HepG2 (cell line): ENCODE measurements around the gene ARHGAP15. TPM values are rescaled to one million over a fixed set of nuclear protein-coding genes. Genes with fewer than 3 reads are reported as not detected.

Source experiments
- ATAC-seq: fragments of 200-7000 bp; cut with Tn5 transposase; 3 replicates; pipeline ENCODE4 v1.9.1; 2020; ENCODE audit warnings: mild to moderate bottlenecking, moderate library complexity
- BruUV-seq: library from RNA; stranded (reverse); fragments of 400-500 nt; replicated peaks from 2 replicates; lab custom pipeline; 2021; lab: Mats Ljungman, UMichigan
- CTCF ChIA-PET: fragments of 300-600 bp; formaldehyde crosslinking; extraction: SDS; loops from one replicate; lab custom pipeline; 2021; ENCODE audit warnings: low total read pairs, inconsistent platforms, low intra/inter-chr PET ratio; lab: Yijun Ruan, JAX
- POLR2A ChIA-PET: fragments of 350-600 bp; sonication (Branson Sonifier 250); formaldehyde crosslinking; loops from one replicate; lab custom pipeline; 2020; ENCODE audit warnings: antibody characterized with exemption, inconsistent platforms; lab: Yijun Ruan, JAX
- DNase-seq: peaks from one replicate; pipeline ENCODE4 v3.0.0-alpha.2; 2015; ENCODE audit warnings: low spot score
- FAIRE-seq: peaks from 3 replicates; lab custom pipeline; 2011; peaks lifted over from hg19 to GRCh38; lab: Jason Lieb, UNC
- H2AFZ ChIP-seq: one replicate; pipeline ENCODE4 v1.6.1; 2011; ENCODE audit warnings: low read length, inconsistent platforms
- H3K27ac ChIP-seq: fragments of 300-600 bp; 3 replicates; pipeline ENCODE4 v1.8.0; 2011; ENCODE audit warnings: mixed run types, mild to moderate bottlenecking, mixed read lengths, low read length, inconsistent platforms; ENCODE audit not compliant: insufficient read depth; ENCODE audit errors: extremely low read length
- H3K27me3 ChIP-seq, 2 experiments: fragments of 200-600 bp in 1 of 2; 2 replicates in 1 of 2; 3 replicates in 1 of 2; pipeline versions ENCODE4 v1.6.0 to v1.8.0; 2011; ENCODE audit warnings: low read length in 2 of 2, mild to moderate bottlenecking in 2 of 2, moderate library complexity in 2 of 2, inconsistent platforms in 1 of 2; ENCODE audit not compliant: insufficient read depth in 2 of 2, control insufficient read depth in 1 of 2
- H3K36me3 ChIP-seq, 2 experiments: fragments of 200-600 bp in 1 of 2; replicated peaks in 1 of 2; 2 replicates in 1 of 2; 3 replicates in 1 of 2; pipeline versions ENCODE4 v1.5.1 to v1.8.0; 2011; ENCODE audit warnings: low read length in 2 of 2, inconsistent platforms in 1 of 2; ENCODE audit not compliant: insufficient read depth in 2 of 2, control insufficient read depth in 1 of 2
- H3K4me1 ChIP-seq: 2 replicates; pipeline ENCODE4 v1.5.1; 2012; ENCODE audit warnings: low read length, inconsistent platforms; ENCODE audit not compliant: insufficient read depth
- H3K4me2 ChIP-seq: 2 replicates; pipeline ENCODE4 v1.6.0; 2011; ENCODE audit warnings: low read depth, low read length, inconsistent platforms
- H3K4me3 ChIP-seq, 3 experiments: fragments of 200-600 bp in 1 of 3; sonication (generic), shearing (Covaris generic) in 1 of 3; replicated peaks in 1 of 3; 2 replicates each; pipeline ENCODE4 v1.5.1; 2011 to 2016; ENCODE audit warnings: low read length in 3 of 3, inconsistent platforms in 2 of 3, low read depth in 2 of 3, mild to moderate bottlenecking in 2 of 3, control low read depth in 1 of 3, mixed read lengths in 1 of 3; ENCODE audit not compliant: insufficient read depth in 1 of 3
- H3K79me2 ChIP-seq: one replicate; pipeline ENCODE4 v1.6.1; 2011; ENCODE audit warnings: low read length, inconsistent platforms; ENCODE audit not compliant: insufficient read depth
- H3K9ac ChIP-seq: 2 replicates; pipeline ENCODE4 v1.6.0; 2011; ENCODE audit warnings: mild to moderate bottlenecking, low read depth, low read length, inconsistent platforms; ENCODE audit not compliant: insufficient read depth
- H3K9me3 ChIP-seq: 2 replicates; pipeline ENCODE4 v1.5.1; 2012; ENCODE audit warnings: mild to moderate bottlenecking, low read length
- H4K20me1 ChIP-seq: 2 replicates; pipeline ENCODE4 v1.6.0; 2011; ENCODE audit warnings: inconsistent platforms, mild to moderate bottlenecking, low read length, moderate library complexity; ENCODE audit not compliant: insufficient read depth
- CCAR2 ChIP-seq: fragments of 200-400 bp; formaldehyde crosslinking; optimal IDR thresholded peaks from 2 replicates; pipeline ENCODE3; 2018; ENCODE audit warnings: low read depth, mild to moderate bottlenecking, low read length, moderate library complexity
- FOSL2 ChIP-seq: sonication (generic); formaldehyde crosslinking; IDR thresholded peaks from 2 replicates; pipeline ENCODE4 v1.4.0; 2020; ENCODE audit warnings: missing genetic modification reagents
- KDM4B ChIP-seq: sonication (generic); formaldehyde crosslinking; IDR thresholded peaks from 2 replicates; pipeline ENCODE4 v1.4.0; 2020; ENCODE audit warnings: missing genetic modification reagents
- KLF15 ChIP-seq: sonication (generic); formaldehyde crosslinking; IDR thresholded peaks from 2 replicates; pipeline ENCODE4 v1.8.1; 2023; ENCODE audit warnings: borderline replicate concordance, mild to moderate bottlenecking, inconsistent platforms, missing genetic modification reagents, mixed read lengths
- MAFF ChIP-seq: IDR thresholded peaks from 2 replicates; pipeline ENCODE4 v1.6.1; 2011; ENCODE audit warnings: low read depth, low read length, improper control_type of control experiment
- MAFK ChIP-seq, 2 experiments: IDR thresholded peaks in 1 of 2; conservative IDR thresholded peaks in 1 of 2; 2 replicates each; pipeline ENCODE4 v1.6.1; 2011; ENCODE audit warnings: improper control_type of control experiment in 2 of 2, low read length in 2 of 2
- MXI1 ChIP-seq: IDR thresholded peaks from 3 replicates; pipeline ENCODE4 v1.6.1; 2012; ENCODE audit warnings: low read depth, low read length, inconsistent platforms, borderline replicate concordance
- NCOA1 ChIP-seq: sonication (generic); formaldehyde crosslinking; IDR thresholded peaks from 2 replicates; pipeline ENCODE4 v1.9.0; 2021; ENCODE audit warnings: missing genetic modification reagents
- NFYC ChIP-seq: IDR thresholded peaks from 2 replicates; pipeline ENCODE4 v1.6.1; 2016; ENCODE audit warnings: missing genetic modification reagents, missing compliant biosample characterization
- PAF1 ChIP-seq: IDR thresholded peaks from 2 replicates; pipeline ENCODE4 v1.6.1; 2016; ENCODE audit warnings: missing genetic modification reagents, missing compliant biosample characterization
- PBX2 ChIP-seq: IDR thresholded peaks from 2 replicates; pipeline ENCODE4 v1.6.1; 2016; ENCODE audit warnings: control low read depth
- RFX1 ChIP-seq: fragments of 450-650 bp; IDR thresholded peaks from 2 replicates; pipeline ENCODE4 v1.6.1; 2017
- TFDP2 ChIP-seq: sonication (generic); formaldehyde crosslinking; IDR thresholded peaks from 2 replicates; pipeline ENCODE4 v1.4.0; 2020; ENCODE audit warnings: missing genetic modification reagents
- ZC3H4 ChIP-seq: sonication (generic); formaldehyde crosslinking; IDR thresholded peaks from 2 replicates; pipeline ENCODE4 v1.4.0; 2020; ENCODE audit warnings: missing genetic modification reagents, borderline replicate concordance
- ZFY ChIP-seq: sonication (generic); formaldehyde crosslinking; IDR thresholded peaks from 2 replicates; pipeline ENCODE4 v1.4.0; 2020; ENCODE audit warnings: missing genetic modification reagents
- ZNF441 ChIP-seq: sonication (generic); formaldehyde crosslinking; IDR thresholded peaks from 2 replicates; pipeline ENCODE4 v1.7.0; 2021; ENCODE audit warnings: missing genetic modification reagents, borderline replicate concordance
- WGBS: methylation state at CpG from one replicate; pipeline ENCODE4 v1.1.6; 2017; ENCODE audit warnings: low lambda C conversion rate; 5-methylcytosine and 5-hydroxymethylcytosine counted together
- in situ Hi-C: cut with HindIII; loops from 2 replicates; pipeline ENCODE4 v1.10.0; 2017; ENCODE audit warnings: low pct_unique_long_range_greater_than_20kb; ENCODE audit not compliant: extremely low pct_ligation_motif_present
- intact Hi-C: fragments of 100-400 bp; cut with micrococcal nuclease; formaldehyde crosslinking; loops from one replicate; pipeline ENCODE4 v1.10.0; 2022; ENCODE audit not compliant: unreplicated experiment
- polyA plus RNA-seq, 8 experiments: library from polyadenylated mRNA; depleted of rRNA in 3 of 8; stranded (reverse) in 7 of 8; unstranded in 1 of 8; fragments of >200 nt; fragmentation: Illumina TruSeq in 4 of 8; extraction: Trizol in 4 of 8; gene quantifications; 2 replicates each; pipeline versions ENCODE4 v1.2.1 to v1.2.3, GENCODE V29; 2011 to 2016; ENCODE audit warnings: low read depth in 4 of 8, missing spikeins in 1 of 8, mixed read lengths in 1 of 8; ENCODE audit not compliant: insufficient read depth in 1 of 8
- total RNA-seq, 5 experiments: library from RNA; depleted of rRNA; stranded (reverse); fragments of >200 nt; fragmentation: Illumina TruSeq; extraction: Trizol; gene quantifications; 2 replicates each; pipeline ENCODE4 v1.2.3, GENCODE V29; 2016; ENCODE audit warnings: low read depth in 1 of 5
- TF ChIP-seq, protein P1 (sequence below): IDR thresholded peaks from 2 replicates; pipeline ENCODE4 v1.6.1; 2018; ENCODE audit warnings: missing genetic modification reagents

Gene ARHGAP15
- total and polyA plus RNA-seq, 2 of the 13 experiments (the other 11 are each of a cell fraction or from before 2014, with no cell fraction given): 0.04 TPM; not detected in 1

- Histone ChIP-seq H2AFZ (no peak overlapping the region), H3K27ac (no peak overlapping the region), H3K27me3 (no peaks in the 10 kb centered on the region), H3K9me3 (no peaks in the 10 kb centered on the region), H3K9ac (no peak overlapping the region), H3K36me3 (no peaks in the 10 kb centered on the region), H3K4me2 (no peak overlapping the region), H3K4me1 (no peaks in the 10 kb centered on the region), H3K79me2 (no peaks in the 10 kb centered on the region), H4K20me1 (no peaks in the 10 kb centered on the region; the same call in 1 of the 2 replicates), H3K4me3 (no peak overlapping the region)
- intact Hi-C loops: no loop called here
- in situ Hi-C loops: no loop called here
- DNase-seq (no peak), ATAC-seq (no peak), FAIRE-seq (no peak)
- TF ChIP-seq, protein P1, sequence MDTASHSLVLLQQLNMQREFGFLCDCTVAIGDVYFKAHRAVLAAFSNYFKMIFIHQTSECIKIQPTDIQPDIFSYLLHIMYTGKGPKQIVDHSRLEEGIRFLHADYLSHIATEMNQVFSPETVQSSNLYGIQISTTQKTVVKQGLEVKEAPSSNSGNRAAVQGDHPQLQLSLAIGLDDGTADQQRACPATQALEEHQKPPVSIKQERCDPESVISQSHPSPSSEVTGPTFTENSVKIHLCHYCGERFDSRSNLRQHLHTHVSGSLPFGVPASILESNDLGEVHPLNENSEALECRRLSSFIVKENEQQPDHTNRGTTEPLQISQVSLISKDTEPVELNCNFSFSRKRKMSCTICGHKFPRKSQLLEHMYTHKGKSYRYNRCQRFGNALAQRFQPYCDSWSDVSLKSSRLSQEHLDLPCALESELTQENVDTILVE (CRISPR knock-in tag): no peak
- no peak for TF ChIP-seq FOSL2 (CRISPR knock-in tag)
- TF ChIP-seq MAFK (conservative IDR thresholded peaks at IDR 0.05 in 1 of 2, IDR thresholded peaks at IDR 0.05 in 1 of 2; ENCODE audit: low read length in 2 of 2): peak; percentile 31 to 43; a peak in 3 of 4 replicates
- peak; percentile 27; the same call in 1 of the 2 replicates for TF ChIP-seq MAFF
- TF ChIP-seq ZNF441 (CRISPR knock-in tag): no peak
- ChIA-PET POLR2A (no interaction called here), CTCF (no interaction called here)
- WGBS: 4% methylated on average over 3 of the region's 3 CpGs
- no TSS peak for BruUV-seq
Measured at GRCh38 chr2:143762176-143762928, 633.1 kb downstream of the ARHGAP15 start.

DNA sequence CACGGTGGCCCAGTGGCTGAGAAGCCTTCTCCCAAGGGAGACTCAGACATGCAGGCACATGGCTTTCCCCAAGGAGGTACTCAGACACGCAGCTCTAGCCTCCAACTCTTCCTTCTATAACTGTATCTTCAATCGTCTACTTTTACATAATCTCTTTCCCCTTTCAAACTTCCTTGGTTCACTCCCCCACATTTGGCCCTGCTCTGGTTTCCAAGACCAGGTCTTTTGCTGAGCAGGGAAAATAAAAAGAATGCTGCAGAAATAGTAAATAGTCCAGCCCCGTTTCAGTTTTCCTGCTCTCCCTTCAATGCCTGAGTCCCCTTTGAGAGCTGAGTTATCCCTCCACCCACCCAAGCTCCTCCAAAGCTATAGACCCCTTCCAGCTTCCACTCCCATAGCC is 635.0 kb downstream of the ARHGAP15 start:
- H3K4me1 ChIP-seq: no peaks in the 10 kb centered on the region
- ATAC-seq (no peak), DNase-seq (no peak), FAIRE-seq (no peak)
- no TSS peak for BruUV-seq
- no peaks in the 10 kb centered on the region for H3K27me3 ChIP-seq
- H3K9ac ChIP-seq: no peak overlapping the region
- no peak overlapping the region for H2AFZ ChIP-seq
- ChIA-PET CTCF (no interaction called here), POLR2A (no interaction called here)
- no peak overlapping the region for H3K4me3 ChIP-seq
- no peaks in the 10 kb centered on the region for H3K9me3 ChIP-seq
- WGBS: 2% methylated on average over 4 of the region's 4 CpGs
- H3K36me3 ChIP-seq: no peaks in the 10 kb centered on the region
- H3K4me2 ChIP-seq: no peak overlapping the region
- in situ Hi-C loops (no loop called here), intact Hi-C loops (no loop called here)
- no peaks in the 10 kb centered on the region for H3K79me2 ChIP-seq
- H4K20me1 ChIP-seq: no peaks in the 10 kb centered on the region
- no peak overlapping the region for H3K27ac ChIP-seq
- TF ChIP-seq PAF1 (no peak), MXI1 (no peak), CCAR2 (no peak), ZFY (CRISPR knock-in tag) (no peak), NFYC (CRISPR knock-in tag) (no peak), ZC3H4 (CRISPR knock-in tag) (no peak), RFX1 (no peak), KDM4B (no peak), NCOA1 (no peak), PBX2 (CRISPR knock-in tag) (no peak), TFDP2 (CRISPR knock-in tag) (no peak), KLF15 (CRISPR knock-in tag) (no peak)
